ENCODE measurements around the gene TOGARAM1. TPM values are rescaled to one million over a fixed set of nuclear protein-coding genes. Genes with fewer than 3 reads are reported as not detected.

Gene TOGARAM1
- total RNA-seq, 2 experiments from 2014 or later = 8.4 to 8.7 TPM

DNA sequence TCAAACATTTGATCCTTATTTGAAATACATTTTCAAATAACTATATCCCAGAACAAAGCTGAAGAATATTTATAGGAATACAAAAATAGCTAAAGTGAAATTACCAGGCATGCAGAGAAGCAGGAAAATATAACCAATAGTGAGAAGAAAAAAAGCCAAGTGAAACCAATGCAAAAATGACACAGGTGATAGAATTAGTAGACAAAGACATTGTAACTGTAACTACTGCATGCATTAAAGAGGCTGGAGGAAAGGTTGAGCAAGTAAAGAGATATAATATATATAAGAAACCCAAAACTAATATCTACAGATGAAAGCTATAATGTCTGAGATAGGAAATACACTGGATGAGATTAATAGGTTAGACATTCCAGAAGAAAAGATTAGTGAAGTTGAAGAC is 72.7 kb downstream of the TOGARAM1 start:
- ChIA-PET POLR2A (no interaction called here), CTCF (no interaction called here)
- DNase-seq = no peak
- Mint-ChIP-seq H3K4me3 (no peak overlapping the region), H3K27ac (no peak overlapping the region), H3K4me1 (no peaks in the 10 kb centered on the region), H3K27me3 (no peaks in the 10 kb centered on the region), H3K36me3 (ENCODE audit: low read depth) (peaks cover 23% of the 10 kb centered on the region), H3K9me3 (peaks cover 7% of the 10 kb centered on the region)

DNA sequence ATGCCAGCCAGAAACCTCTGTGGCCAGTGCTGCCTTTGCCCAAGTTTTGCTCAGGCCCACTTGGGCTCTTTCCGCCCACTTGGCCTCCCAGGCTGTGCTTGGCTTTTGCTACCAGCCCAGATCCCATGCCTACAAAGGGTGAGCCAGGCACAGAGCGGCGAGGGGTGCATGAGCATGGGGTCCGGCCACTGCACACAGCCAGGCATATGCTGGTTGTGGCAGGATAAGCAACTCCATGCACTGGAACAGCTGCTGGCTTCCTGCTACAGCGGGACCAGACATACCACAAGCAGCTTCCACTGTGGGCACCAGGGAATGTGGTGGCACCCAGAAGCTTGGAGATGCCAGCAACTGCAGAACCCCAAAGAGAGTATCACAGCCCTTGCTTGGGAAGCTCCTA is 76.3 kb downstream of the TOGARAM1 start:
- H3K4me1 Mint-ChIP-seq = no peaks in the 10 kb centered on the region
- ChIA-PET CTCF (no interaction called here), POLR2A (no interaction called here)
- H3K27ac Mint-ChIP-seq = no peak overlapping the region
- peaks cover 7% of the 10 kb centered on the region for H3K9me3 Mint-ChIP-seq
- H3K36me3 Mint-ChIP-seq (ENCODE audit: low read depth) = peaks cover 24% of the 10 kb centered on the region
- no peak for DNase-seq
- no peaks in the 10 kb centered on the region for H3K27me3 Mint-ChIP-seq
- no peak overlapping the region for H3K4me3 Mint-ChIP-seq

- H3K4me3 Mint-ChIP-seq = no peak overlapping the region
- H3K27ac Mint-ChIP-seq = no peak overlapping the region
- H3K36me3 Mint-ChIP-seq (ENCODE audit: low read depth) = peaks cover 24% of the 10 kb centered on the region
- ChIA-PET POLR2A (no interaction called here), CTCF (interaction anchor here (0.6 kb wide), 2 partner anchors 54 to 118 kb away, joined by 4 to 5 read pairs; no protein-coding TSS in a partner anchor)
- no peak for DNase-seq
- H3K4me1 Mint-ChIP-seq = no peaks in the 10 kb centered on the region
- H3K27me3 Mint-ChIP-seq = no peaks in the 10 kb centered on the region
- H3K9me3 Mint-ChIP-seq = peaks cover 7% of the 10 kb centered on the region
Observed at GRCh38 chr14:45038865-45039264, 76.9 kb downstream of the TOGARAM1 start.

GRCh38 chr14:45039390-45039789 is 77.4 kb downstream of the TOGARAM1 start:
- POLR2A ChIA-PET = interaction anchor here (0.7 kb wide), 1 partner anchor 45 kb away, joined by 3 read pairs; no protein-coding TSS in a partner anchor
- no peak for DNase-seq
- H3K27ac Mint-ChIP-seq = no peak overlapping the region
- H3K27me3 Mint-ChIP-seq = no peaks in the 10 kb centered on the region
- peaks cover 7% of the 10 kb centered on the region for H3K9me3 Mint-ChIP-seq
- H3K36me3 Mint-ChIP-seq (ENCODE audit: low read depth) = peaks cover 24% of the 10 kb centered on the region
- CTCF ChIA-PET = interaction anchor here (0.6 kb wide), 2 partner anchors 53 to 118 kb away, joined by 4 to 5 read pairs; no protein-coding TSS in a partner anchor
- no peaks in the 10 kb centered on the region for H3K4me1 Mint-ChIP-seq
- no peak overlapping the region for H3K4me3 Mint-ChIP-seq

GRCh38 chr14:45041641-45042040 is 79.7 kb downstream of the TOGARAM1 start:
- Mint-ChIP-seq H3K36me3 (ENCODE audit: low read depth) (peaks cover 22% of the 10 kb centered on the region), H3K27ac (no peak overlapping the region), H3K9me3 (peaks cover 3% of the 10 kb centered on the region), H3K27me3 (no peaks in the 10 kb centered on the region), H3K4me3 (no peak overlapping the region), H3K4me1 (no peaks in the 10 kb centered on the region)
- DNase-seq = no peak
- POLR2A ChIA-PET = no interaction called here
- CTCF ChIA-PET = interaction anchor here (1.3 kb wide), 1 partner anchor 15 kb away, joined by 5 read pairs; no protein-coding TSS in a partner anchor

DNA sequence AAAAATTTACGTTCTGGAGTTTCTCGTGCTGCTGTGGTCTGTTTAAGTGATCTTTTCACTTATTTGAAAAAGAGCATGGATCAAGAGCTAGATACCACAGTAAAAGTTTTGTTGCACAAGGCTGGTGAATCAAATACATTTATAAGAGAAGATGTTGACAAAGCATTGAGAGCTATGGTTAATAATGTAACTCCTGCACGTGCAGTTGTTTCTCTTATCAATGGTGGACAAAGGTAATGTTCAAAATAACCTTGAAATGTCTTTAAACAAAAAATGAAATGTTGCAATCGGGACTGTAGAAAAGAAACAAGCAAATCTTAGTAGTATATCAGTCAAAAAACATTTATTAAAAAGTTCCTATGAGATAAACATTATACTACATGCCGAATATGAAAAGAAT is 82.6 kb downstream of the TOGARAM1 start:
- ChIA-PET POLR2A (no interaction called here), CTCF (no interaction called here)
- Mint-ChIP-seq H3K27me3 (no peaks in the 10 kb centered on the region), H3K9me3 (no peaks in the 10 kb centered on the region), H3K36me3 (ENCODE audit: low read depth) (peaks cover 9% of the 10 kb centered on the region), H3K4me3 (no peak overlapping the region), H3K4me1 (no peaks in the 10 kb centered on the region), H3K27ac (no peak overlapping the region)
- no peak for DNase-seq

DNA sequence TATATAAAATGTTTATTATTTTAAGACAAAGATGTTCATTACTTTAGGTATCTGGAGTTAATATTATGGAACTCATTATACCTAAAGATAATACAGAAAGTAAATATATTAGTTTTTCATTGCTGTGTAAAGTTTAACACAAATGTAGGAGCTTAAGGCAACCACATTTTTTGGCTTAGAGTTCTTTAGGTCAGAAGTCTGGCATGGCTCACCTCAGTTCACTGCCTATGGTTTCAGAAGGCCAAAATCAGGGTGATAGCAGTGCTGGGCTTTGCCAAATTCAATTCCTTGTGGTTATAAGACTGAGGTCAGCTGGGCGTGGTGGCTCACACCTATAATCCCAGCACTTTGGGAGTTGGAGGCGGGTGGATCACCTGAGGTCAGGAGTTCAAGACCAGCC is 86.4 kb downstream of the TOGARAM1 start:
- H3K9me3 Mint-ChIP-seq = no peaks in the 10 kb centered on the region
- ChIA-PET CTCF (interaction anchor here (0.7 kb wide), 1 partner anchor 88 kb away, joined by 3 read pairs; no protein-coding TSS in a partner anchor), POLR2A (no interaction called here)
- no peak for DNase-seq
- H3K27ac Mint-ChIP-seq = no peak overlapping the region
- H3K36me3 Mint-ChIP-seq (ENCODE audit: low read depth) = peaks cover 6% of the 10 kb centered on the region
- no peak overlapping the region for H3K4me3 Mint-ChIP-seq
- H3K4me1 Mint-ChIP-seq = no peaks in the 10 kb centered on the region
- H3K27me3 Mint-ChIP-seq = no peaks in the 10 kb centered on the region

- H3K36me3 Mint-ChIP-seq (ENCODE audit: low read depth) = peaks cover 15% of the 10 kb centered on the region
- CTCF ChIA-PET = no interaction called here
- no peaks in the 10 kb centered on the region for H3K4me1 Mint-ChIP-seq
- no peak for DNase-seq
- H3K4me3 Mint-ChIP-seq = no peak overlapping the region
- POLR2A ChIA-PET = no interaction called here
- no peaks in the 10 kb centered on the region for H3K9me3 Mint-ChIP-seq
- no peaks in the 10 kb centered on the region for H3K27me3 Mint-ChIP-seq
- H3K27ac Mint-ChIP-seq = no peak overlapping the region
Observed at GRCh38 chr14:45051180-45051579, 89.2 kb downstream of the TOGARAM1 start.

DNA sequence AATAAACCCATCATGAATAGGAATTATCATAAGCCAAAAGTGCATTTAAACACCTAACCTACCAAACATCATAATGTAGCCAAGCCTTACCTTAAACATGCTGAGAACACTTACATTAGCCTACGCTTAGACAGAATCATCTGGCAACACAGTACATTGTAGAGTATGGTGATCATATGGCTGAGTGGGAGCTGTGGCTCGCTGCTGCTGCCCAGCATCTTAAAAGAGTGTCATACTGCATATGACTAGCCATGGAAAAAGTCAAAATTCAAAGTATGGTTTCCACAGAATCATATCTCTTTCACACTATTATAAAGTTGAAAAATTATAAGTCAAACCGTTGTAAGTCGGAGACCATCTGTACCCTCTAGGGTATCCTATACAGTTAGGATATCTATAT is 89.9 kb downstream of the TOGARAM1 start:
- DNase-seq = no peak
- no peaks in the 10 kb centered on the region for H3K27me3 Mint-ChIP-seq
- no peaks in the 10 kb centered on the region for H3K4me1 Mint-ChIP-seq
- CTCF ChIA-PET = interaction anchor here (1.1 kb wide), 1 partner anchor 12 kb away, joined by 3 read pairs; no protein-coding TSS in a partner anchor
- no peak overlapping the region for H3K27ac Mint-ChIP-seq
- H3K9me3 Mint-ChIP-seq = no peaks in the 10 kb centered on the region
- POLR2A ChIA-PET = no interaction called here
- no peak overlapping the region for H3K4me3 Mint-ChIP-seq
- H3K36me3 Mint-ChIP-seq (ENCODE audit: low read depth) = peaks cover 13% of the 10 kb centered on the region

- H3K4me3 Mint-ChIP-seq = no peak overlapping the region
- no peak for DNase-seq
- H3K27ac Mint-ChIP-seq = no peak overlapping the region
- H3K9me3 Mint-ChIP-seq = no peaks in the 10 kb centered on the region
- H3K36me3 Mint-ChIP-seq (ENCODE audit: low read depth) = peaks cover 15% of the 10 kb centered on the region
- ChIA-PET CTCF (no interaction called here), POLR2A (no interaction called here)
- H3K4me1 Mint-ChIP-seq = no peaks in the 10 kb centered on the region
- no peaks in the 10 kb centered on the region for H3K27me3 Mint-ChIP-seq
Observed at GRCh38 chr14:45057349-45057748, 95.4 kb downstream of the TOGARAM1 start.

GRCh38 chr14:45057881-45058364 is 95.9 kb downstream of the TOGARAM1 start:
- Mint-ChIP-seq H3K4me3 (no peak overlapping the region), H3K4me1 (no peaks in the 10 kb centered on the region), H3K27me3 (no peaks in the 10 kb centered on the region), H3K36me3 (ENCODE audit: low read depth) (peaks cover 15% of the 10 kb centered on the region), H3K27ac (no peak overlapping the region), H3K9me3 (no peaks in the 10 kb centered on the region)
- no peak for DNase-seq
- ChIA-PET CTCF (no interaction called here), POLR2A (no interaction called here)

GRCh38 chr14:45060551-45060950 is 98.6 kb downstream of the TOGARAM1 start:
- DNase-seq = no peak

GRCh38 chr14:45065540-45065939 is 103.5 kb downstream of the TOGARAM1 start:
- Mint-ChIP-seq H3K4me3 (no peak overlapping the region), H3K36me3 (ENCODE audit: low read depth) (no peaks in the 10 kb centered on the region), H3K9me3 (no peaks in the 10 kb centered on the region), H3K27me3 (no peaks in the 10 kb centered on the region), H3K27ac (no peak overlapping the region), H3K4me1 (peaks cover 3% of the 10 kb centered on the region)
- CTCF ChIA-PET = no interaction called here
- no peak for DNase-seq
- POLR2A ChIA-PET = no interaction called here

More at GRCh38 chr14:45060551-45060950, 98.6 kb downstream of the TOGARAM1 start:
- Mint-ChIP-seq H3K4me3 (no peak overlapping the region), H3K27ac (no peak overlapping the region), H3K4me1 (no peaks in the 10 kb centered on the region), H3K36me3 (ENCODE audit: low read depth) (peaks cover 8% of the 10 kb centered on the region), H3K9me3 (no peaks in the 10 kb centered on the region), H3K27me3 (no peaks in the 10 kb centered on the region)
- ChIA-PET POLR2A (no interaction called here), CTCF (no interaction called here)

DNA sequence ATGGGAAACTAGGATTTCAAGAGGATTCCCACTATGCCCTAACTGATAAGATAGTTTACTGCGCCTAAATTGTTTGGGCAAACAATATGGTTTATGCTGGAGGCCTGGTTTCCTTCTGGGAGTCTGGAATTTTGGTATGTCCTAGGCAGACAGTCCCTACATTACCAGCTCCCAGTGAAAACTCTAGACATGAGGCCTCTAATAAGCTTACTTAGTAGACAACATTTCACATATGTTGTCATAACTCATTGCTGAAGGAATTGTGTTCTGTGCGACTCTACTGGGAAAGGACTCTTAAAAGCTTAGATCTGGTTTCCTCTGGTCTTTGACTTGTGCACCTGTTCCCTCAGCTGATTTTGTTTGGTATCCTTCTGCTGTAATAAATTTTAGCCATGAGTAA is 104.0 kb downstream of the TOGARAM1 start:
- Mint-ChIP-seq H3K36me3 (ENCODE audit: low read depth) (no peaks in the 10 kb centered on the region), H3K9me3 (no peaks in the 10 kb centered on the region), H3K4me1 (peaks cover 3% of the 10 kb centered on the region), H3K4me3 (no peak overlapping the region), H3K27me3 (no peaks in the 10 kb centered on the region), H3K27ac (no peak overlapping the region)
- ChIA-PET POLR2A (no interaction called here), CTCF (no interaction called here)
- DNase-seq = no peak

Measured in activated CD4-positive, alpha-beta T cell treated with anti-CD3 and anti-CD28 coated beads, Interleukin-2, amount 10 ng/mL, durations not matched to agents 7 days and 5 days (primary cell).